Measurements from ENCODE around the gene C18orf63.

The C18orf63 gene

DNA sequence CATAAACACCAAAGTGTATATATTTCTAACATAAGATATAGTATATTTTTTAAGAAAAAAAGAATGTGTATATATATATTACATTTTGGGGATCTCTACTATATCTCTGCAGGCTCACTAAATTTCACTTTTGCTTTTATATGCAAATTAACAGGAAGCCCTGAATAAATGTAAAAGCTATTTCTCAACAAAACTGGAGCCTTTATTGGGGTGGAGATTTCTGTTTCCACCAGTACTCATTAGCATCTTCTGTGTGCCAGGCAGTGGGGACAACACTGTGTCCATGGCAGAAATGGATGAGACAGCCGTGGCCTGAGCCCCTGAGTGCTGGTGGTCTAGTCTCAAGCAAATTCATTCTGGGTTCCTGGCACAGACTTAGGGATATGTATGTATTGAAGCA is 41.3 kb downstream of the C18orf63 start:
- TF ChIP-seq, protein P1, sequence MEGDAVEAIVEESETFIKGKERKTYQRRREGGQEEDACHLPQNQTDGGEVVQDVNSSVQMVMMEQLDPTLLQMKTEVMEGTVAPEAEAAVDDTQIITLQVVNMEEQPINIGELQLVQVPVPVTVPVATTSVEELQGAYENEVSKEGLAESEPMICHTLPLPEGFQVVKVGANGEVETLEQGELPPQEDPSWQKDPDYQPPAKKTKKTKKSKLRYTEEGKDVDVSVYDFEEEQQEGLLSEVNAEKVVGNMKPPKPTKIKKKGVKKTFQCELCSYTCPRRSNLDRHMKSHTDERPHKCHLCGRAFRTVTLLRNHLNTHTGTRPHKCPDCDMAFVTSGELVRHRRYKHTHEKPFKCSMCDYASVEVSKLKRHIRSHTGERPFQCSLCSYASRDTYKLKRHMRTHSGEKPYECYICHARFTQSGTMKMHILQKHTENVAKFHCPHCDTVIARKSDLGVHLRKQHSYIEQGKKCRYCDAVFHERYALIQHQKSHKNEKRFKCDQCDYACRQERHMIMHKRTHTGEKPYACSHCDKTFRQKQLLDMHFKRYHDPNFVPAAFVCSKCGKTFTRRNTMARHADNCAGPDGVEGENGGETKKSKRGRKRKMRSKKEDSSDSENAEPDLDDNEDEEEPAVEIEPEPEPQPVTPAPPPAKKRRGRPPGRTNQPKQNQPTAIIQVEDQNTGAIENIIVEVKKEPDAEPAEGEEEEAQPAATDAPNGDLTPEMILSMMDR (IDR thresholded peaks at IDR 0.05) = no peak
- Histone ChIP-seq H3K4me3 (ENCODE audit: low read depth in 1 of 2, low read length in 1 of 2) (no peak overlapping the region), H3K9me3 (no peaks in the 10 kb centered on the region), H3K27ac (no peak overlapping the region), H3K4me1 (ENCODE audit: control insufficient read depth in 1 of 2, insufficient read depth in 1 of 2, low read depth in 1 of 2, low read length in 1 of 2) (no peaks in the 10 kb centered on the region), H3K36me3 (no peaks in the 10 kb centered on the region), H3K27me3 (peaks cover 14% of the 10 kb centered on the region)

DNA sequence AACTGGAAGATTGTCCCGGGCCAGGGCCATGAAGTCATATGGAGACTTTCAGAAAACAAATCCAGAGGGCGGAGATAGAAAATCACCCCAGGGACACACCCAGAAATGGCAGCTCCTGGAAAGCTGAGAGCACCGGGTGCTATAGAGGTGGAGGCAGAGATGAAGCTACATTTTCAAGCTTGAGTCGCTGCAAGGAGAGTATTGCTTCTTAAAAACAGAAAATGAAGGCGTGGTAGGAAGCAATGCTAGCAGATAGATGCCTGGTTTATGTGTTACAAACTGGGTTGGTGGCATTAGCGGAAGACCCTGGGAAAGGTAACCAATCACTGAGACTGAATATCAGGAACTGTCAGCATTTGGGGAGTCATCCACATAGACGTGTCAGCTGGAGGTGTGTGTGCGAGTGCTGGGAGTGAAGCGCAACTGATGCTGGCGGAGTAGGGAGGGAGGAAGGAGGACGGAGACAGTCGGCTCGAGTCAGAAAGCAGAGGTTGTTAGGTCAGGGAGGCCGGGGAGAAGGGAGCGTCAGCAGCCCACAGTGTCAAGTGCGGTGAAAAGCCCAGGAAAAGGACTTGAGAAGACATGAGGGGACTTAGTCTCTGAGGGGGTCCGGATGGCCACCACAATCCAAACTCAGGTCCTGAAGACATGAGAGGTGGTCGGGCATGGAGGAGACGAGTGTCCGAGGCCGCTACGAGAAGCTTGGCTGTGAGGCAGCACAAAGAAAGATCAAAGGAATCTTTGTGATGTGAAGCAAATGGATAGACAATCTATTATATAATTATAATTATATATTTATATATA is 45.4 kb downstream of the C18orf63 start:
- H3K27me3 ChIP-seq = no peaks in the 10 kb centered on the region
- H3K27ac ChIP-seq = no peak overlapping the region
- H3K9me3 ChIP-seq = no peaks in the 10 kb centered on the region
- H3K36me3 ChIP-seq = no peaks in the 10 kb centered on the region
- H3K4me3 ChIP-seq (ENCODE audit: low read depth in 1 of 2, low read length in 1 of 2) = no peak overlapping the region
- TF ChIP-seq, protein P1 (IDR thresholded peaks at IDR 0.05) = no peak
- H3K4me1 ChIP-seq (ENCODE audit: control insufficient read depth in 1 of 2, insufficient read depth in 1 of 2, low read depth in 1 of 2, low read length in 1 of 2) = no peaks in the 10 kb centered on the region

DNA sequence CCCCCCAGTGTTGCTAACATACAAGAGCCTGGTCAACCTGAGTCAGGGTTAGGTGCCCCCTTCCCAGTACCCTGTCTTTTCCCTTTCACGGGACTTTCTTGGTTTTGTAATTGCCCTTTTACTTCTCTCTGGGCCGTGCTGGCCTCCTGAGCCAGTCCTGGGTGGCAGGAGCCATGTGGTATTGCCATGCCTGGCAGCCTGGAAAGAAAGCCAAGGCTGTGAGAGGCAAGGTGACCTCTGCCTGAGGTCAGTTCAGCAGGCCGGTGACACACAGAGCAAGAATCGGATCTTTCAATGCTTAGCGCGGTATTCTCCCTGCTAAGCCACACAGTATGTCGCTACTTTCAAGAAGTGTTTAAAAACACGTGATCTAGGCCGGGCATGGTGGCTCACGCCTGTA is 52.3 kb downstream of the C18orf63 start:
- Histone ChIP-seq H3K4me1 (ENCODE audit: control insufficient read depth in 1 of 2, insufficient read depth in 1 of 2, low read depth in 1 of 2, low read length in 1 of 2) (no peaks in the 10 kb centered on the region), H3K9me3 (no peaks in the 10 kb centered on the region), H3K27me3 (peaks cover 23% of the 10 kb centered on the region), H3K27ac (no peak overlapping the region), H3K36me3 (no peaks in the 10 kb centered on the region), H3K4me3 (ENCODE audit: low read depth in 1 of 2, low read length in 1 of 2) (no peak overlapping the region)
- TF ChIP-seq, protein P1 (IDR thresholded peaks at IDR 0.05) = no peak

DNA sequence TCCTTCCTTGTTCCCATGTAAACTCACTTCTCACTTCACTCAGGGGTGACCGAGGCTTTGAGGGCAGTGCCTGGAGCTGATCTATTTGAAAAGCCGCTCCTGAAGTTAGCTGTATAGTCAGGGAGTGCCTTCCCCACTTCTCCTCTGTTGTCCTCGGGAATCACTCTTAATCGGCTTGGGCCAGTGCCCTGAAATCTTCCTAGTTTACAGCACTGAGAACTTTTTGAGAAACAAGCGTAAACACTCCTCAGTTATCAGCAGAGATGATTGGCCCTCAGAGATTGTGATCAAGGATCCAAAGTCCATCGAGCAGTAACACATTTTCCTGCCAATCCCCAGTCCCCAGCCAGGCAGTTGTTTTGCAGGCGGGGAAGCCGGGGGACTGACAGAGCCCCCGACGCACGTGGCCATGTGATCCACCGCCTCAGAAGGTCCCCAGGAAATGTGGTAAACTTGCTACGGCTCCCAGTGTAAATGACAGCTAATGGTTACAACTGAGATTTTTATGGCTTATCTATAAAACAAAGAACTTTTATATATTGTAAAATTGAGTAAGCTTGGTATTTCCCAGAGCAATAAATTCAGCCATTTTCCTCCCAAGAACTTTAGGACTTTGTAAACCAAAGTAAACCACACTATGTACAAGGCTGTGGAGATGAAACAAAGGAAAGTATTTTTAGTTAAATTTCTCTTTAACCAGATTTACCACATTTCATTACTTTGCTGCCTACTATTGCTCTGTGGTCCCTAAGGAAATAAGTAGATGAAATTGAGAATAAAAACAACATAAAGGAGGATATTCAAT is 53.5 kb downstream of the C18orf63 start:
- TF ChIP-seq, protein P1 (IDR thresholded peaks at IDR 0.05) = no peak
- Histone ChIP-seq H3K27ac (no peak overlapping the region), H3K4me3 (ENCODE audit: low read depth in 1 of 2, low read length in 1 of 2) (no peak overlapping the region), H3K4me1 (ENCODE audit: control insufficient read depth in 1 of 2, insufficient read depth in 1 of 2, low read depth in 1 of 2, low read length in 1 of 2) (no peaks in the 10 kb centered on the region), H3K27me3 (peaks cover 23% of the 10 kb centered on the region), H3K9me3 (no peaks in the 10 kb centered on the region), H3K36me3 (no peaks in the 10 kb centered on the region)

DNA sequence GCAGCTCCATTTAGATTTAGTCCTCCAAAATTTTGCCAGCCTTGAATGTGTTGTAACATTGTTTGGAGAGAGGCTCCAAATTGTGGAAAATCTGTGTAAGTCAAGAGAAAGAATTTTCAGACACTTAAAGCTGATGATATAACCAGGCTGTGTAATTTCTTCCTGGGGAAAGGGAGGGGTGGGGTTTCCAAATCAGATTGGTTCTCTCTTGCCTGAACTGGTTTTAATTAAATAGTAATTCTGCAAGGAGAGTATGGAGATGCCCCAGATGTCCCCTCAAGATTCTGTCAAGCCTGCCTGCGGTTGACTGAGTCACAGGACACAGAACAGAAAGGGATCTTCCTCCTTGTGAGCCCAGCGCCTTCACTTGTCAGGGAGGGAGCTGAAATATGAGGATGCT is 54.5 kb downstream of the C18orf63 start:
- Histone ChIP-seq H3K4me1 (ENCODE audit: control insufficient read depth in 1 of 2, insufficient read depth in 1 of 2, low read depth in 1 of 2, low read length in 1 of 2) (no peaks in the 10 kb centered on the region), H3K36me3 (no peaks in the 10 kb centered on the region), H3K27me3 (peaks cover 23% of the 10 kb centered on the region), H3K4me3 (ENCODE audit: low read depth in 1 of 2, low read length in 1 of 2) (no peak overlapping the region), H3K27ac (no peak overlapping the region), H3K9me3 (no peaks in the 10 kb centered on the region)
- TF ChIP-seq, protein P1 (IDR thresholded peaks at IDR 0.05) = no peak

Measured in neutrophil (primary cell).